Fibroblast of lung (primary cell): ENCODE results near the gene VN1R5.

Experiments
- CTCF ChIP-seq, 2 donors: IDR thresholded peaks in 1 of 2; conservative IDR thresholded peaks in 1 of 2; 1 replicate in 1 of 2; 2 replicates in 1 of 2; pipeline ENCODE4 v1.5.1; 2011 to 2012; ENCODE audit warnings: low read length in 2 of 2, control low read depth in 1 of 2, inconsistent platforms in 1 of 2, low read depth in 1 of 2, mild to moderate bottlenecking in 1 of 2
- EZH2 ChIP-seq: IDR thresholded peaks from 2 replicates; pipeline ENCODE4 v1.5.1; 2012; ENCODE audit warnings: low read length, control low read depth, mild to moderate bottlenecking; ENCODE audit errors: missing control alignments

DNA sequence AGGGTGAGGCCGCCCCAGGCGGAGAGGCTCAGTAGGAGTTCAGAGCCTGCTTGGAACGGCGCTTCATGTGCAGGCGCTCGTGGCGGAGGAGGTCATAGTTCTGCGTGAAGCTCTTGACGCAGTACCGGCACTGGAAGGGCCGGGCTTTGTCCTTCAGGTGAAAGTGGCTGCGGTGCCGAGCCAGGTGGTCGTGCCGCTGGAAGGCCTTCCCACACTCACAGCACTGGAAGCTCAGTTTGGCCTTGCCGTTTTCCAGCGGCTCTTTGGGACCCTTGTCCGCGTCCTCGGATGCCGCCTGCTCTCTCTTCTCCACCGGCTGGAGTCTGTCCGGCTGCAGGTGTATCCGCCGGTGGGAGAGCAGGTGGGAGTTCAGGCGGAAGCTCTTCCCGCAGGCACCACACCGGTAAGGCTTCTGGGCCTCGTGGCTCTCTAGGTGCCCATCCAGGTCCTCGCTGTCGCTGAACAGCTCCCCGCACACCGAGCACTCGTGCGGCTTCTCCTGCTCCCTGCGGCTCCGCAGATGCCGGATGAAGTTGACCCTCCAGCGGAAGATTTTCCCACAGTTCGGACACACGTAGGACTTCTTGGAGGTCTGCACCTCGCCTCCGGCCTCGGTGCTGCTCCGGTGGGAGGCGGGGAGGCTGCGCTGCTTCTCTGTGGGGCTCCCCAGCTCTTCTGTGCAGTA, 44.8 kb downstream of the VN1R5 start:
- no peak for TF ChIP-seq CTCF (conservative IDR thresholded peaks at IDR 0.05 in 1 of 2, IDR thresholded peaks at IDR 0.05 in 1 of 2; ENCODE audit: low read depth in 1 of 2, low read length in 2 of 2)
- no peak for TF ChIP-seq EZH2
